Neural progenitor cell (in vitro differentiated cells): ENCODE measurements around the gene NAA25.

ENCODE experiments used
- EZH2phosphoT487 ChIP-seq: fragments of 200-600 bp; sonication (generic); IDR thresholded peaks from 2 replicates; pipeline ENCODE4 v1.6.1; 2017; ENCODE audit warnings: antibody characterized with exemption
- TF ChIP-seq, protein P1 (sequence below): fragments of 200-600 bp; sonication (generic); IDR thresholded peaks from 2 replicates; pipeline ENCODE4 v1.5.1; 2017; ENCODE audit warnings: antibody characterized with exemption, mild to moderate bottlenecking

DNA sequence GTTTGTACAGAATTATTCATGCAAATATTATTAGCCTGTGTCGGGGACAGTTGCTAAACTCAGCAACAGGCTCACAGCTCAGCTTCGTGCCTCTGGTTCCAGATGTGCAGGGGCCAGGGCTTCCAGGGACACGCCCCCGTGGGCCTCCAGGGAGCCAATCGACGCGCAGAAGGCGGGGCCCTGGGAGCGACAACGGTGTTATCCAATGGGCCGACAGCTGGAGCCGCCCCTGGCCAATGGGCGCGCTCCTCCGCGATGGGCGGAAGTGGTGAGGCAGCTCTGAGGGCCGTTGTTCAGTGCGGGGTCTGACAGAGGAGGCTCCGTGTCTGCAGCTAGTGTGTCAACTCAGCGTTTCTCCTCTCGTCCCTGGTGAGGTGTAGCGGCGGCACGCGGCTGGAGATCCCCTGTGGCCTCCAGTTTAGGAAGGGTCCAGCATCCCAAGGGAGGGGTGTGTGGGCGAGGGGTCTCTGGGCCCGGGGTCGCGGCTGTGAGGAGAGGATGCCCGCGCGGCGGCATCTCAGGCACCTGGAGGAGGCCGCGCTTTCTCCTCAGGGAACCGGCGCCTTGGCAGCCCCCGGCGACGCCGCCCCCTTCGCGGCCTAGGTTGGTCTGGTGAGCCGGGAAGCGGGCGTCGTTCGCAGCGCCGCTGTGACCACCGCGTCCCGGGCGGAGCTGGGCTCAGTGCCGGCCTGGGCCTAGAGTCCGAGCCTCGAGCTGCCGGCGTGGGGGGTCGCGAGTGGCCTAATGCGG lies 16.8 kb upstream of the NAA25 start, which contains the start of gene TRAFD1:
- TF ChIP-seq, protein P1, sequence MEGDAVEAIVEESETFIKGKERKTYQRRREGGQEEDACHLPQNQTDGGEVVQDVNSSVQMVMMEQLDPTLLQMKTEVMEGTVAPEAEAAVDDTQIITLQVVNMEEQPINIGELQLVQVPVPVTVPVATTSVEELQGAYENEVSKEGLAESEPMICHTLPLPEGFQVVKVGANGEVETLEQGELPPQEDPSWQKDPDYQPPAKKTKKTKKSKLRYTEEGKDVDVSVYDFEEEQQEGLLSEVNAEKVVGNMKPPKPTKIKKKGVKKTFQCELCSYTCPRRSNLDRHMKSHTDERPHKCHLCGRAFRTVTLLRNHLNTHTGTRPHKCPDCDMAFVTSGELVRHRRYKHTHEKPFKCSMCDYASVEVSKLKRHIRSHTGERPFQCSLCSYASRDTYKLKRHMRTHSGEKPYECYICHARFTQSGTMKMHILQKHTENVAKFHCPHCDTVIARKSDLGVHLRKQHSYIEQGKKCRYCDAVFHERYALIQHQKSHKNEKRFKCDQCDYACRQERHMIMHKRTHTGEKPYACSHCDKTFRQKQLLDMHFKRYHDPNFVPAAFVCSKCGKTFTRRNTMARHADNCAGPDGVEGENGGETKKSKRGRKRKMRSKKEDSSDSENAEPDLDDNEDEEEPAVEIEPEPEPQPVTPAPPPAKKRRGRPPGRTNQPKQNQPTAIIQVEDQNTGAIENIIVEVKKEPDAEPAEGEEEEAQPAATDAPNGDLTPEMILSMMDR, result no peak
- TF ChIP-seq EZH2phosphoT487, result no peak
